Common myeloid progenitor, CD34-positive (primary cell): ENCODE data around the gene MEA1.

Experiments used
- CTCF ChIA-PET: fragments of 350-600 bp; sonication (Branson Sonifier 250); formaldehyde crosslinking; loops from one replicate; lab custom pipeline; 2021; ENCODE audit warnings: antibody characterized with exemption; lab: Charles Lee
- POLR2A ChIA-PET: fragments of 350-600 bp; sonication (Branson Sonifier 250); formaldehyde crosslinking; loops from one replicate; lab custom pipeline; 2021; ENCODE audit warnings: antibody characterized with exemption; lab: Charles Lee
- DNase-seq, 3 donors: peaks; one replicate each; pipeline versions ENCODE4 v3.0.0 to v3.0.0-alpha.2; 2013
- H3K27ac ChIP-seq, 2 experiments: 1 replicate in 1 of 2; 2 replicates in 1 of 2; pipeline ENCODE4 v1.7.0; 2013; ENCODE audit warnings: inconsistent platforms in 2 of 2, low read length in 2 of 2, mild to moderate bottlenecking in 2 of 2, low read depth in 1 of 2, moderate library complexity in 1 of 2; ENCODE audit not compliant: severe bottlenecking in 2 of 2, insufficient read depth in 1 of 2, poor library complexity in 1 of 2
- H3K27me3 ChIP-seq, 5 experiments: replicated peaks in 2 of 5; 1 replicate in 3 of 5; 2 replicates in 2 of 5; pipeline versions ENCODE4 v1.6.1 to v1.7.0; 2013; ENCODE audit warnings: low read length in 4 of 5, mild to moderate bottlenecking in 2 of 5, moderate library complexity in 2 of 5, inconsistent platforms in 1 of 5; ENCODE audit not compliant: insufficient read depth in 5 of 5, control insufficient read depth in 4 of 5
- H3K36me3 ChIP-seq, 4 experiments: 1 replicate in 2 of 4; 2 replicates in 2 of 4; pipeline versions ENCODE4 v1.6.1 to v1.7.0; 2013; ENCODE audit warnings: low read length in 3 of 4, control low read depth in 1 of 4, mild to moderate bottlenecking in 1 of 4; ENCODE audit not compliant: control insufficient read depth in 4 of 4, insufficient read depth in 4 of 4
- H3K4me1 ChIP-seq, 4 experiments: 1 replicate in 3 of 4; 2 replicates in 1 of 4; pipeline versions ENCODE4 v1.6.1 to v1.7.1; 2013; ENCODE audit warnings: low read length in 3 of 4, mild to moderate bottlenecking in 3 of 4, control low read depth in 1 of 4, inconsistent platforms in 1 of 4, moderate library complexity in 1 of 4; ENCODE audit not compliant: control insufficient read depth in 4 of 4, insufficient read depth in 4 of 4; ENCODE audit errors: control extremely low read depth in 1 of 4
- H3K4me3 ChIP-seq, 7 experiments: 1 replicate in 4 of 7; 2 replicates in 3 of 7; pipeline versions ENCODE4 v1.5.1 to v1.7.0; 2013; ENCODE audit warnings: mild to moderate bottlenecking in 7 of 7, low read length in 6 of 7, moderate library complexity in 6 of 7, inconsistent platforms in 2 of 7, low read depth in 2 of 7, control low read depth in 1 of 7; ENCODE audit not compliant: insufficient read depth in 4 of 7, control insufficient read depth in 1 of 7; ENCODE audit errors: extremely low read depth in 1 of 7
- H3K9me3 ChIP-seq, 5 experiments: 1 replicate in 4 of 5; 2 replicates in 1 of 5; pipeline versions ENCODE4 v1.6.1 to v1.7.1; 2013; ENCODE audit warnings: low read length in 4 of 5, mild to moderate bottlenecking in 2 of 5, inconsistent platforms in 1 of 5, low read depth in 1 of 5, moderate library complexity in 1 of 5; ENCODE audit not compliant: control insufficient read depth in 4 of 5, insufficient read depth in 2 of 5; ENCODE audit errors: control extremely low read depth in 1 of 5
- WGBS: methylation state at CpG from one replicate; pipeline ENCODE4 v1.1.5; 2013; ENCODE audit not compliant: insufficient coverage; 5-methylcytosine and 5-hydroxymethylcytosine counted together

Gene MEA1

GRCh38 chr6:42970871-42971612 lies 42.7 kb downstream of the MEA1 start:
- peak overlapping the region in 1 of 7 experiments; percentile 29 for H3K4me3 ChIP-seq
- DNase-seq = peak; percentile 52 to 85 (median 81)
- peaks cover 5 to 49% (median 31%) of the 10 kb centered on the region in 4 experiments for H3K36me3 ChIP-seq
- ChIA-PET CTCF (interaction anchor here (1.5 to 2.3 kb wide), 2 partner anchors 10 to 45 kb away, joined by 4 to 7 read pairs; no protein-coding TSS in a partner anchor), POLR2A (interaction anchor here (0.8 kb wide), 1 partner anchor 8 kb away, joined by 3 read pairs; the partner anchor contains the start of gene PEX6)
- no peaks in the 10 kb centered on the region for H3K9me3 ChIP-seq
- peaks cover 7 to 16% (median 11%) of the 10 kb centered on the region in 4 experiments for H3K4me1 ChIP-seq
- WGBS = 0% methylated on average over 1 of the region's 4 CpGs
- H3K27ac ChIP-seq = no peak overlapping the region
- no peaks in the 10 kb centered on the region for H3K27me3 ChIP-seq

- no peak overlapping the region for H3K27ac ChIP-seq
- DNase-seq = no peak
- POLR2A ChIA-PET = interaction anchor here (0.8 kb wide), 1 partner anchor 9 kb away, joined by 3 read pairs; the partner anchor contains the start of gene PEX6
- H3K9me3 ChIP-seq = no peaks in the 10 kb centered on the region
- no peaks in the 10 kb centered on the region for H3K27me3 ChIP-seq
- H3K4me1 ChIP-seq = peaks cover 7 to 16% (median 11%) of the 10 kb centered on the region in 4 experiments
- peaks cover 5 to 60% (median 35%) of the 10 kb centered on the region in 4 experiments for H3K36me3 ChIP-seq
- no CpG with 5 or more reads among the region's 4 CpGs for WGBS
- CTCF ChIA-PET = interaction anchor here (2.3 kb wide), 1 partner anchor 9 kb away, joined by 7 read pairs; no protein-coding TSS in a partner anchor
- H3K4me3 ChIP-seq = no peak overlapping the region
These were observed 43.8 kb downstream of the MEA1 start for GRCh38 chr6:42969934-42970333.

GRCh38 chr6:42969431-42969830 lies 44.3 kb downstream of the MEA1 start:
- 100% methylated on average over 2 of the region's 2 CpGs for WGBS
- no peak overlapping the region for H3K4me3 ChIP-seq
- peaks cover 7 to 16% (median 11%) of the 10 kb centered on the region in 4 experiments for H3K4me1 ChIP-seq
- peaks cover 5 to 63% (median 37%) of the 10 kb centered on the region in 4 experiments for H3K36me3 ChIP-seq
- ChIA-PET POLR2A (no interaction called here), CTCF (no interaction called here)
- DNase-seq = no peak
- no peak overlapping the region for H3K27ac ChIP-seq
- H3K9me3 ChIP-seq = no peaks in the 10 kb centered on the region
- H3K27me3 ChIP-seq = no peaks in the 10 kb centered on the region

GRCh38 chr6:42968783-42969182 lies 45.0 kb downstream of the MEA1 start:
- Histone ChIP-seq H3K27ac (no peak overlapping the region), H3K27me3 (no peaks in the 10 kb centered on the region), H3K36me3 (peaks cover 5 to 64% (median 37%) of the 10 kb centered on the region in 4 experiments), H3K4me3 (no peak overlapping the region), H3K4me1 (peaks cover 7 to 16% (median 11%) of the 10 kb centered on the region in 4 experiments), H3K9me3 (no peaks in the 10 kb centered on the region)
- ChIA-PET CTCF (no interaction called here), POLR2A (interaction anchor here (0.6 kb wide), 1 partner anchor 16 kb away, joined by 5 read pairs; no protein-coding TSS in a partner anchor)
- no peak for DNase-seq
- WGBS = 77% methylated on average over 3 of the region's 4 CpGs

- CTCF ChIA-PET = no interaction called here
- H3K4me1 ChIP-seq = peaks cover 7 to 16% (median 11%) of the 10 kb centered on the region in 4 experiments
- WGBS = 94% methylated on average over 3 of the region's 12 CpGs
- no peak overlapping the region for H3K27ac ChIP-seq
- POLR2A ChIA-PET = no interaction called here
- no peak for DNase-seq
- H3K27me3 ChIP-seq = no peaks in the 10 kb centered on the region
- H3K4me3 ChIP-seq = no peak overlapping the region
- H3K36me3 ChIP-seq = peaks cover 5 to 64% (median 38%) of the 10 kb centered on the region in 4 experiments
- no peaks in the 10 kb centered on the region for H3K9me3 ChIP-seq
These were observed 45.5 kb downstream of the MEA1 start for GRCh38 chr6:42968126-42968701.

- ChIA-PET CTCF (interaction anchor here (1.3 kb wide), 1 partner anchor 44 kb away, joined by 4 read pairs; no protein-coding TSS in a partner anchor), POLR2A (no interaction called here)
- no peaks in the 10 kb centered on the region for H3K27me3 ChIP-seq
- H3K9me3 ChIP-seq = no peaks in the 10 kb centered on the region
- no peak overlapping the region for H3K4me3 ChIP-seq
- DNase-seq = no peak
- H3K27ac ChIP-seq = no peak overlapping the region
- H3K36me3 ChIP-seq = peaks cover 8 to 69% (median 38%) of the 10 kb centered on the region in 4 experiments
- peaks cover 7 to 16% (median 11%) of the 10 kb centered on the region in 4 experiments for H3K4me1 ChIP-seq
- 97% methylated on average over 11 of the region's 11 CpGs for WGBS
These were observed 46.5 kb downstream of the MEA1 start for GRCh38 chr6:42967228-42967627.
